HL-60 (cell line): ENCODE measurements around the gene RUBCNL.
"Not testable (repeated sequence)": the region's sequence is repeated elsewhere in the genome, so short reads cannot be mapped to it uniquely, and the experiment has no call there.

ENCODE experiments used
- DNase-seq, 2 experiments: peaks; one replicate each; pipeline ENCODE4 v3.0.0-alpha.2; 2010 to 2020; ENCODE audit warnings: low read depth in 1 of 2, low spot score in 1 of 2
- H3K27ac ChIP-seq: fragments of 250-450 bp; sonication (Bioruptor Pico); replicated peaks from 2 replicates; pipeline ENCODE4 v1.5.1; 2020; ENCODE audit warnings: mild to moderate bottlenecking, moderate library complexity
- H3K27me3 ChIP-seq: fragments of 250-450 bp; sonication (Bioruptor Pico); 2 replicates; pipeline ENCODE4 v1.5.1; 2021; ENCODE audit warnings: mild to moderate bottlenecking, moderate library complexity; ENCODE audit not compliant: insufficient read depth, poor library complexity, severe bottlenecking
- H3K4me3 ChIP-seq: replicated peaks from 2 replicates; pipeline ENCODE4 v1.5.1; 2011; ENCODE audit warnings: mild to moderate bottlenecking, control low read depth, low read length; ENCODE audit not compliant: insufficient read depth
- GABPA ChIP-seq: IDR thresholded peaks from 2 replicates; pipeline ENCODE4 v1.6.1; 2012; ENCODE audit warnings: low read depth
- POLR2AphosphoS5 ChIP-seq: IDR thresholded peaks from 2 replicates; pipeline ENCODE4 v1.6.1; 2012; ENCODE audit warnings: low read depth
- SPI1 ChIP-seq: IDR thresholded peaks from 2 replicates; pipeline ENCODE4 v1.6.1; 2012; ENCODE audit warnings: low read depth, mild to moderate bottlenecking, borderline replicate concordance
- long read RNA-seq: library from polyadenylated mRNA; unstranded; transcript quantifications from one replicate; pipeline ENCODE4 v2.0.0, GENCODE V29; 2020
- TF ChIP-seq, protein P1 (sequence below): IDR thresholded peaks from 2 replicates; pipeline ENCODE4 v1.6.1; 2012; ENCODE audit warnings: low read depth; ENCODE audit not compliant: insufficient replicate concordance
- TF ChIP-seq, protein P2 (sequence below): IDR thresholded peaks from one replicate; pipeline ENCODE4 v1.5.1; 2011; ENCODE audit warnings: low read length, control low read depth, inconsistent platforms; ENCODE audit not compliant: insufficient read depth

Gene RUBCNL, protein sequence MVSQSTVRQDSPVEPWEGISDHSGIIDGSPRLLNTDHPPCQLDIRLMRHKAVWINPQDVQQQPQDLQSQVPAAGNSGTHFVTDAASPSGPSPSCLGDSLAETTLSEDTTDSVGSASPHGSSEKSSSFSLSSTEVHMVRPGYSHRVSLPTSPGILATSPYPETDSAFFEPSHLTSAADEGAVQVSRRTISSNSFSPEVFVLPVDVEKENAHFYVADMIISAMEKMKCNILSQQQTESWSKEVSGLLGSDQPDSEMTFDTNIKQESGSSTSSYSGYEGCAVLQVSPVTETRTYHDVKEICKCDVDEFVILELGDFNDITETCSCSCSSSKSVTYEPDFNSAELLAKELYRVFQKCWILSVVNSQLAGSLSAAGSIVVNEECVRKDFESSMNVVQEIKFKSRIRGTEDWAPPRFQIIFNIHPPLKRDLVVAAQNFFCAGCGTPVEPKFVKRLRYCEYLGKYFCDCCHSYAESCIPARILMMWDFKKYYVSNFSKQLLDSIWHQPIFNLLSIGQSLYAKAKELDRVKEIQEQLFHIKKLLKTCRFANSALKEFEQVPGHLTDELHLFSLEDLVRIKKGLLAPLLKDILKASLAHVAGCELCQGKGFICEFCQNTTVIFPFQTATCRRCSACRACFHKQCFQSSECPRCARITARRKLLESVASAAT
- long read RNA-seq, partial matches to known transcripts, result 0 of 1 reads
- long read RNA-seq, other reads (novel, unspliced or antisense), result 1 of 1 reads

DNA sequence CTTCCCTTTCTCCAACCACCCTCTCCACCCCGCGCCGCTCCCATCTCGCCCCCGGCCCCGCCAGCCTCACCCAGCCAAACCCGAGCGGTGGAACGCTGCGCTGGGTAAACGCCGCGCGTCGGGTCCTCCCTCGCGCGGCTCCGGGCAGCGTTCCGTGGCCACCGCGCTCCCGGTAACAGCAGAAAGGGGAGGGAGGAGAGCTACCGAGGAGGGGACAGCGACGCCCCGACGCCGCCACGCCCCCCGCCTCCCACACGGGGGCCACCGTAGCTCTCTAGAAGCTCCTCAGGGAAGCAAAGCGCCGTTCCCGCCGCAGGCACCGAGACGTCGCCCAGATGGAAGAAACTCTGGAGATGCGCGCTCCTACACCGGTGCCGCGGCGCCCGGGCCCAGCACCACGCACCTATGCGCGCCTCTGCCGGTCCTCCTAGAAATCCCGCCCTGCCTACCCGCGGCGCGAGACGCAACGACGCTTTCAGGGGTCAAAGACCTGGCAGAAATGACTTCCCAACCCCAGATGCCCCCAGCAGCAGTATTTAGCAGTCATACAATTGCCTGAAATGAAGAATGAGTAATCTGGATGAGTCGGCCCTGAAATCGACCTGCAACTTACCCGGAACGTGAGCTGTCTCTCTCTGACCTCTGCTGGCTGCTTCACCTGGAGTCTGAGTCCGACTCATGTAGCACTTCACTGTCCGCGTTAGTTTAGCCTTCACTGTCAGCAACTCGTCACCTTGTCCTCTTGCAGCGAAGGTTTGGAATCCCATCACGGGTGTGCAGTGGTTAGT lies at the start of gene RUBCNL:
TSS of gene RUBCNL (minus strand) at position 189 of the 788 bp plus-strand sequence. CDS start 14,777 bp downstream, outside the sequence.
- Histone ChIP-seq H3K27ac (no peak within 1 kb of the TSS; the same call in 1 of the 2 replicates), H3K27me3 (peaks cover 5% of the 10 kb centered on the region), H3K4me3 (peak within 1 kb of the TSS; percentile 58)
- TF ChIP-seq, protein P1, sequence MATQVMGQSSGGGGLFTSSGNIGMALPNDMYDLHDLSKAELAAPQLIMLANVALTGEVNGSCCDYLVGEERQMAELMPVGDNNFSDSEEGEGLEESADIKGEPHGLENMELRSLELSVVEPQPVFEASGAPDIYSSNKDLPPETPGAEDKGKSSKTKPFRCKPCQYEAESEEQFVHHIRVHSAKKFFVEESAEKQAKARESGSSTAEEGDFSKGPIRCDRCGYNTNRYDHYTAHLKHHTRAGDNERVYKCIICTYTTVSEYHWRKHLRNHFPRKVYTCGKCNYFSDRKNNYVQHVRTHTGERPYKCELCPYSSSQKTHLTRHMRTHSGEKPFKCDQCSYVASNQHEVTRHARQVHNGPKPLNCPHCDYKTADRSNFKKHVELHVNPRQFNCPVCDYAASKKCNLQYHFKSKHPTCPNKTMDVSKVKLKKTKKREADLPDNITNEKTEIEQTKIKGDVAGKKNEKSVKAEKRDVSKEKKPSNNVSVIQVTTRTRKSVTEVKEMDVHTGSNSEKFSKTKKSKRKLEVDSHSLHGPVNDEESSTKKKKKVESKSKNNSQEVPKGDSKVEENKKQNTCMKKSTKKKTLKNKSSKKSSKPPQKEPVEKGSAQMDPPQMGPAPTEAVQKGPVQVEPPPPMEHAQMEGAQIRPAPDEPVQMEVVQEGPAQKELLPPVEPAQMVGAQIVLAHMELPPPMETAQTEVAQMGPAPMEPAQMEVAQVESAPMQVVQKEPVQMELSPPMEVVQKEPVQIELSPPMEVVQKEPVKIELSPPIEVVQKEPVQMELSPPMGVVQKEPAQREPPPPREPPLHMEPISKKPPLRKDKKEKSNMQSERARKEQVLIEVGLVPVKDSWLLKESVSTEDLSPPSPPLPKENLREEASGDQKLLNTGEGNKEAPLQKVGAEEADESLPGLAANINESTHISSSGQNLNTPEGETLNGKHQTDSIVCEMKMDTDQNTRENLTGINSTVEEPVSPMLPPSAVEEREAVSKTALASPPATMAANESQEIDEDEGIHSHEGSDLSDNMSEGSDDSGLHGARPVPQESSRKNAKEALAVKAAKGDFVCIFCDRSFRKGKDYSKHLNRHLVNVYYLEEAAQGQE, result peak; percentile 14
- TF ChIP-seq GABPA, result no peak
- peak in 1 of 2 experiments; percentile 32 for DNase-seq

DNA sequence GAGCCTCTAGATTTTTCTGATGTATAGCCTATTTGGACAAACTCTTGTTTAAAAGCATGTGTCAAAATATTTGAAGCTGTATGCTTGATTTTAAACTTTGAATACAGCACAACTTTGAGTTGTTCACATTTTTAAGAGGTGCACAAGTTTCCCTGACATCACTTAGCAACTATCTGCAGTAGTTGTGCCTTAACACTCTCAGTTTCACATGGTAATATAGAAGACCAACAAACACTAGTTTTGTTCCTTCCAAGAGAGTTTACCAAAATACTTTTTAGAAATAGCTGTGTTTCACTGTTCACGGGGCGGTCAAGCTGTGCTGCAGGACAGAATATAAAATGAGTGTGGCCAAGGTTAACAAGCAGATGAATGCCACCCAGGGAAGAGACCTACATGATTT lies 42.5 kb upstream of the RUBCNL start:
- not testable (repeated sequence) for DNase-seq

DNA sequence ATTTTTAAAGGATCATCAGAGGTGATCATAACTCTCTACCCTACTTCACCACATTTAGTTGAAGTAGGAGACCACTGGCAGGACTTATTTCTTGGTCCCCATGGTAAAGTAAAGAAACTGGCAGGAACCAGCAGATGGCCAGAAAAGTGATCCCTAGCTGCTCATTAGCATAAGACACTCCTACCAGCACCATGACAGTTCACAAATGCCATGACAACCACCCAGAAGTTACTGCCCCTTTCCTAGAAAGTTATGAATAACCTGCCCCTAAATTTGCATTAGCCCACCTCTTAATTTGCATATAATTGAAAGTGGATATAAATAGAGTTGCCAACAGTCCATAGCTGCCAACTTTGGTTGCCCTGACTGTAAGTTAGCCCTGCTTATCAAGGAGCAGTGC lies 18.4 kb upstream of the RUBCNL start:
- H3K4me3 ChIP-seq, result no peak overlapping the region
- no peak for DNase-seq
- H3K27ac ChIP-seq, result peak overlapping the region; percentile 91
- TF ChIP-seq POLR2AphosphoS5 (no peak), GABPA (no peak), SPI1 (no peak)
- TF ChIP-seq, protein P2, sequence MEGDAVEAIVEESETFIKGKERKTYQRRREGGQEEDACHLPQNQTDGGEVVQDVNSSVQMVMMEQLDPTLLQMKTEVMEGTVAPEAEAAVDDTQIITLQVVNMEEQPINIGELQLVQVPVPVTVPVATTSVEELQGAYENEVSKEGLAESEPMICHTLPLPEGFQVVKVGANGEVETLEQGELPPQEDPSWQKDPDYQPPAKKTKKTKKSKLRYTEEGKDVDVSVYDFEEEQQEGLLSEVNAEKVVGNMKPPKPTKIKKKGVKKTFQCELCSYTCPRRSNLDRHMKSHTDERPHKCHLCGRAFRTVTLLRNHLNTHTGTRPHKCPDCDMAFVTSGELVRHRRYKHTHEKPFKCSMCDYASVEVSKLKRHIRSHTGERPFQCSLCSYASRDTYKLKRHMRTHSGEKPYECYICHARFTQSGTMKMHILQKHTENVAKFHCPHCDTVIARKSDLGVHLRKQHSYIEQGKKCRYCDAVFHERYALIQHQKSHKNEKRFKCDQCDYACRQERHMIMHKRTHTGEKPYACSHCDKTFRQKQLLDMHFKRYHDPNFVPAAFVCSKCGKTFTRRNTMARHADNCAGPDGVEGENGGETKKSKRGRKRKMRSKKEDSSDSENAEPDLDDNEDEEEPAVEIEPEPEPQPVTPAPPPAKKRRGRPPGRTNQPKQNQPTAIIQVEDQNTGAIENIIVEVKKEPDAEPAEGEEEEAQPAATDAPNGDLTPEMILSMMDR, result no peak
- TF ChIP-seq, protein P1, result no peak
- H3K27me3 ChIP-seq, result no peaks in the 10 kb centered on the region

More for the DNA sequence above, 42.5 kb upstream of the RUBCNL start:
- H3K27ac ChIP-seq, H3K4me3 ChIP-seq, H3K27me3 ChIP-seq: not testable (repeated sequence)

DNA sequence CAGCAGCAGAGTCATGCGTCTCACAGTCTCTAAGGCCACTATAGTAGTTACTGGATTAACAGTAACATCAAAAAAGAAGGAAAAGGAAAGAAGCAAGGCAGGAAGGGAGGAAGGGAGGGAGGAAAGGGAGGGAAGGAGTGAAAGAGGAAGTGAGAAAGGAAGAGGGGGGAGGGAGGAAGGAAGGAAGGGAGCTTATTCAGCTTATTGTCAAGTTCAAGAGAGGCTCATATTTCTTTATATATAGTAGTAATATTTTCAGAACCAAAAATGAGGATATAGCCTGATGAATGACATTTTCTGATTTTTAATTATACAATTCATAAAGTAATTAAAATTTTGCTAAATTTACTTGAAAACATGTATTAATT lies 17.7 kb upstream of the RUBCNL start:
- Histone ChIP-seq H3K4me3 (0 out of 2 replicates have a peak overlapping the region, but pooled peaks have one; percentile 0), H3K27ac (peak overlapping the region; percentile 91), H3K27me3 (no peaks in the 10 kb centered on the region)
- no peak for DNase-seq
- TF ChIP-seq GABPA, result no peak
- no peak for TF ChIP-seq POLR2AphosphoS5
- TF ChIP-seq SPI1, result peak; percentile 93
- TF ChIP-seq, protein P1, result no peak
